Liver (tissue), 3 donors: ENCODE data around the gene GHRL.

Experiments used
- EGR1 ChIP-seq, 2 donors: IDR thresholded peaks; 2 replicates each; pipeline ENCODE4 v1.6.1; 2016 to 2018; ENCODE audit warnings: antibody characterized with exemption in 2 of 2, low read depth in 2 of 2
- FOXA1 ChIP-seq: IDR thresholded peaks from 2 replicates; pipeline ENCODE4 v1.6.1; 2016; ENCODE audit warnings: antibody characterized with exemption
- FOXA2 ChIP-seq: IDR thresholded peaks from 2 replicates; pipeline ENCODE4 v1.6.1; 2016; ENCODE audit warnings: antibody characterized with exemption
- GABPA ChIP-seq, 2 donors: IDR thresholded peaks in 1 of 2; conservative IDR thresholded peaks in 1 of 2; 2 replicates each; pipeline ENCODE4 v1.6.1; 2016; ENCODE audit warnings: antibody characterized with exemption in 2 of 2, mild to moderate bottlenecking in 1 of 2, moderate library complexity in 1 of 2
- NR2F2 ChIP-seq: IDR thresholded peaks from 2 replicates; pipeline ENCODE4 v1.6.1; 2016; ENCODE audit warnings: antibody characterized with exemption
- REST ChIP-seq: IDR thresholded peaks from 2 replicates; pipeline ENCODE4 v1.6.1; 2016; ENCODE audit warnings: antibody characterized with exemption, mild to moderate bottlenecking
- RXRA ChIP-seq, 2 donors: IDR thresholded peaks; 2 replicates each; pipeline ENCODE4 v1.6.1; 2017 to 2018; ENCODE audit warnings: antibody characterized with exemption in 2 of 2, mild to moderate bottlenecking in 1 of 2
- SP1 ChIP-seq: IDR thresholded peaks from 2 replicates; pipeline ENCODE4 v1.6.1; 2018; ENCODE audit warnings: antibody characterized with exemption, mild to moderate bottlenecking
- TAF1 ChIP-seq: conservative IDR thresholded peaks from 2 replicates; pipeline ENCODE4 v1.6.1; 2016; ENCODE audit warnings: antibody characterized with exemption, mild to moderate bottlenecking
- YY1 ChIP-seq: IDR thresholded peaks from 2 replicates; pipeline ENCODE4 v1.6.1; 2016; ENCODE audit warnings: antibody characterized with exemption, mild to moderate bottlenecking
- ZBTB33 ChIP-seq: IDR thresholded peaks from 2 replicates; pipeline ENCODE4 v1.6.1; 2016; ENCODE audit warnings: antibody characterized with exemption
- TF ChIP-seq, protein P1 (sequence below): fragments of 150-350 bp; IDR thresholded peaks from 2 replicates; pipeline ENCODE4 v1.5.1; 2017; ENCODE audit warnings: improper control_type of control experiment, low read depth, low read length; ENCODE audit not compliant: missing input control
- TF ChIP-seq, protein P2 (sequence below): IDR thresholded peaks from 2 replicates; pipeline ENCODE4 v1.6.1; 2016; ENCODE audit warnings: antibody characterized with exemption
- donor health status: healthy.
- donor health status: healthy.

- TF ChIP-seq, protein P1, sequence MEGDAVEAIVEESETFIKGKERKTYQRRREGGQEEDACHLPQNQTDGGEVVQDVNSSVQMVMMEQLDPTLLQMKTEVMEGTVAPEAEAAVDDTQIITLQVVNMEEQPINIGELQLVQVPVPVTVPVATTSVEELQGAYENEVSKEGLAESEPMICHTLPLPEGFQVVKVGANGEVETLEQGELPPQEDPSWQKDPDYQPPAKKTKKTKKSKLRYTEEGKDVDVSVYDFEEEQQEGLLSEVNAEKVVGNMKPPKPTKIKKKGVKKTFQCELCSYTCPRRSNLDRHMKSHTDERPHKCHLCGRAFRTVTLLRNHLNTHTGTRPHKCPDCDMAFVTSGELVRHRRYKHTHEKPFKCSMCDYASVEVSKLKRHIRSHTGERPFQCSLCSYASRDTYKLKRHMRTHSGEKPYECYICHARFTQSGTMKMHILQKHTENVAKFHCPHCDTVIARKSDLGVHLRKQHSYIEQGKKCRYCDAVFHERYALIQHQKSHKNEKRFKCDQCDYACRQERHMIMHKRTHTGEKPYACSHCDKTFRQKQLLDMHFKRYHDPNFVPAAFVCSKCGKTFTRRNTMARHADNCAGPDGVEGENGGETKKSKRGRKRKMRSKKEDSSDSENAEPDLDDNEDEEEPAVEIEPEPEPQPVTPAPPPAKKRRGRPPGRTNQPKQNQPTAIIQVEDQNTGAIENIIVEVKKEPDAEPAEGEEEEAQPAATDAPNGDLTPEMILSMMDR, result no peak
- TF ChIP-seq REST, result no peak
- no peak for TF ChIP-seq ZBTB33
- TF ChIP-seq FOXA1, result no peak
- no peak for TF ChIP-seq FOXA2
- TF ChIP-seq, protein P2, sequence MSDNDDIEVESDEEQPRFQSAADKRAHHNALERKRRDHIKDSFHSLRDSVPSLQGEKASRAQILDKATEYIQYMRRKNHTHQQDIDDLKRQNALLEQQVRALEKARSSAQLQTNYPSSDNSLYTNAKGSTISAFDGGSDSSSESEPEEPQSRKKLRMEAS, result no peak
- TF ChIP-seq GABPA (IDR thresholded peaks at IDR 0.05 in 1 of 2, conservative IDR thresholded peaks at IDR 0.05 in 1 of 2), result no peak
- TF ChIP-seq YY1, result no peak
- no peak for TF ChIP-seq NR2F2
- no peak for TF ChIP-seq EGR1 (IDR thresholded peaks at IDR 0.05; ENCODE audit: low read depth in 2 of 2)
- TF ChIP-seq TAF1, result no peak
- no peak for TF ChIP-seq RXRA (IDR thresholded peaks at IDR 0.05)
- no peak for TF ChIP-seq SP1
These were observed 48.7 kb downstream of the GHRL start for GRCh38 chr3:10244009-10244408.
